OCI-LY1 (cell line): ENCODE measurements around the gene XYLB.

Experiments
- H2AFZ ChIP-seq: fragments of 200-600 bp; sonication (generic), shearing (Covaris generic); 2 replicates; pipeline ENCODE4 v1.6.0; 2014; ENCODE audit warnings: antibody characterized with exemption, mild to moderate bottlenecking, low read length
- H3F3A ChIP-seq: fragments of 200-600 bp; sonication (generic), shearing (Covaris generic); 2 replicates; pipeline ENCODE4 v1.6.0; 2014; ENCODE audit warnings: mild to moderate bottlenecking, antibody characterized with exemption, low read length, moderate library complexity; ENCODE audit not compliant: insufficient read depth
- H3K27ac ChIP-seq: fragments of 200-600 bp; sonication (generic); 2 replicates; pipeline ENCODE4 v1.5.1; 2014; ENCODE audit warnings: low read length, mixed run types, mild to moderate bottlenecking, low read depth; ENCODE audit not compliant: poor library complexity, severe bottlenecking
- H3K27me3 ChIP-seq: fragments of 200-600 bp; sonication (generic); 2 replicates; pipeline ENCODE4 v1.6.0; 2014; ENCODE audit warnings: antibody characterized with exemption, mild to moderate bottlenecking, low read length, moderate library complexity; ENCODE audit not compliant: insufficient read depth
- H3K36me3 ChIP-seq: fragments of 200-600 bp; sonication (generic); 2 replicates; pipeline ENCODE4 v1.6.1; 2014; ENCODE audit warnings: mild to moderate bottlenecking, antibody characterized with exemption, low read length, moderate library complexity, mixed read lengths; ENCODE audit not compliant: insufficient read depth
- H3K4me1 ChIP-seq: fragments of 200-600 bp; sonication (generic); 2 replicates; pipeline ENCODE4 v1.5.1; 2014; ENCODE audit warnings: mild to moderate bottlenecking, low read length, moderate library complexity; ENCODE audit not compliant: insufficient read depth, severe bottlenecking
- H3K4me2 ChIP-seq: fragments of 200-600 bp; sonication (generic), shearing (Covaris generic); 2 replicates; pipeline ENCODE4 v1.6.1; 2014; ENCODE audit warnings: low read length
- H3K4me3 ChIP-seq: fragments of 200-600 bp; sonication (generic); 2 replicates; pipeline ENCODE4 v1.5.1; 2014; ENCODE audit warnings: low read length, low read depth, mild to moderate bottlenecking, mixed read lengths; ENCODE audit not compliant: poor library complexity, severe bottlenecking
- H3K79me2 ChIP-seq: fragments of 200-600 bp; shearing (Covaris generic); 2 replicates; pipeline ENCODE4 v1.6.1; 2016; ENCODE audit warnings: mixed run types, low read length, mixed read lengths; ENCODE audit not compliant: insufficient read depth
- H3K9ac ChIP-seq: fragments of 200-600 bp; sonication (generic), shearing (Covaris generic); 2 replicates; pipeline ENCODE4 v1.6.1; 2014; ENCODE audit warnings: mild to moderate bottlenecking, low read length, mixed read lengths
- H3K9me2 ChIP-seq: fragments of 200-600 bp; sonication (generic), shearing (Covaris generic); 2 replicates; pipeline ENCODE4 v1.6.1; 2014; ENCODE audit warnings: low read depth, mild to moderate bottlenecking, low read length, mixed read lengths
- H3K9me3 ChIP-seq: fragments of 200-600 bp; shearing (Covaris generic); 2 replicates; pipeline ENCODE4 v1.6.1; 2014; ENCODE audit warnings: low read length, mixed read lengths
- H4K20me1 ChIP-seq: fragments of 200-600 bp; sonication (generic), shearing (Covaris generic); 2 replicates; pipeline ENCODE4 v1.6.0; 2016; ENCODE audit warnings: mild to moderate bottlenecking, low read length; ENCODE audit not compliant: insufficient read depth
- EZH2 ChIP-seq: fragments of 200-600 bp; sonication (generic), shearing (Covaris generic); IDR thresholded peaks from 2 replicates; pipeline ENCODE4 v1.8.0; 2017; ENCODE audit warnings: borderline replicate concordance, mixed run types, mild to moderate bottlenecking, antibody characterized with exemption, low read length, moderate library complexity, mixed read lengths
- TF ChIP-seq, protein P1 (sequence below): fragments of 200-600 bp; sonication (generic), shearing (Covaris generic); IDR thresholded peaks from 2 replicates; pipeline ENCODE4 v1.5.1; 2017; ENCODE audit warnings: mild to moderate bottlenecking, antibody characterized with exemption, low read length, moderate library complexity, mixed read lengths

XYLB gene

DNA sequence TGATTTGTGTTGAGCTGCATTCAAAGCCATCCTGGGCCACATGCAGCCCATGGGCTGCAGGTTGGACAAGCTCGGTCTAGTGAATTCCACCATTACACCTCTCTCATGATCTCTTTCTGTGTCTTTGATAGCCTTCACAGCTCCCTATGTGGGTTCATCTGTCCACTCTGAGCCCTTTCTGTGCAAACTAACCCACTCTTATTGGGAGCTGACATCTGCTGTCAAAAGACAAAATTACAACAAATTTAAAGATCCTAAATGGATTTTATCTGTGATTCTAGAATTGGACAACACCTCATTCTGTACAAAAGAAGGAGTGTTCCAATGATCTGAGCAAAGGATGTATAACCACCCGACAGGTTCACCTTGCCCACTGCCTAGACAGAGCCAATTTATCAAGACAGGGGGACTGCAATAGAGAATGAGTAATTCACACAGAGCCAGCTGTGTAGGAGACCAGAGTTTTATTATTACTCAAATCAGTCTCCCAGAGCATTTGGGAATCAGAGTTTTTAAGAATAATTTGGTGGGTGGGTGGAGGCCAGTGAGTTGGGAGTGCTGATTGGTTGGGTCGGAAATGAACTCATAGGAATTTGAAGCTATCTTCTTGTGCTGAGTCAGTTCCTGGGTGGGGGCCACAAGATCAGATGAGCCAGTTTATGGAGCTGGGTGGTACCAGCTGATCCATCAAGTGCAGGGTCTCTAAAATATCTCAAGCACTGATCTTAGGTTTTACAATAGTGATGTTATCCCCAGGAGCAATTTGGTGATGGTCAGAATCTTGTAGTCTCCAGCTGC, 2.6 kb upstream of the XYLB start:
- Histone ChIP-seq H2AFZ (no peak overlapping the region), H3K4me3 (no peak overlapping the region), H3K9me3 (no peaks in the 10 kb centered on the region), H3F3A (no peaks in the 10 kb centered on the region), H4K20me1 (no peaks in the 10 kb centered on the region), H3K9me2 (no peaks in the 10 kb centered on the region), H3K4me1 (peaks cover 13% of the 10 kb centered on the region), H3K9ac (no peak overlapping the region), H3K36me3 (peaks cover 6% of the 10 kb centered on the region), H3K27ac (no peak overlapping the region), H3K27me3 (no peaks in the 10 kb centered on the region), H3K79me2 (no peaks in the 10 kb centered on the region), H3K4me2 (no peak overlapping the region)
- TF ChIP-seq, protein P1, sequence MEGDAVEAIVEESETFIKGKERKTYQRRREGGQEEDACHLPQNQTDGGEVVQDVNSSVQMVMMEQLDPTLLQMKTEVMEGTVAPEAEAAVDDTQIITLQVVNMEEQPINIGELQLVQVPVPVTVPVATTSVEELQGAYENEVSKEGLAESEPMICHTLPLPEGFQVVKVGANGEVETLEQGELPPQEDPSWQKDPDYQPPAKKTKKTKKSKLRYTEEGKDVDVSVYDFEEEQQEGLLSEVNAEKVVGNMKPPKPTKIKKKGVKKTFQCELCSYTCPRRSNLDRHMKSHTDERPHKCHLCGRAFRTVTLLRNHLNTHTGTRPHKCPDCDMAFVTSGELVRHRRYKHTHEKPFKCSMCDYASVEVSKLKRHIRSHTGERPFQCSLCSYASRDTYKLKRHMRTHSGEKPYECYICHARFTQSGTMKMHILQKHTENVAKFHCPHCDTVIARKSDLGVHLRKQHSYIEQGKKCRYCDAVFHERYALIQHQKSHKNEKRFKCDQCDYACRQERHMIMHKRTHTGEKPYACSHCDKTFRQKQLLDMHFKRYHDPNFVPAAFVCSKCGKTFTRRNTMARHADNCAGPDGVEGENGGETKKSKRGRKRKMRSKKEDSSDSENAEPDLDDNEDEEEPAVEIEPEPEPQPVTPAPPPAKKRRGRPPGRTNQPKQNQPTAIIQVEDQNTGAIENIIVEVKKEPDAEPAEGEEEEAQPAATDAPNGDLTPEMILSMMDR: peak; percentile 14; the same call in 1 of the 2 replicates
- no peak for TF ChIP-seq EZH2

DNA sequence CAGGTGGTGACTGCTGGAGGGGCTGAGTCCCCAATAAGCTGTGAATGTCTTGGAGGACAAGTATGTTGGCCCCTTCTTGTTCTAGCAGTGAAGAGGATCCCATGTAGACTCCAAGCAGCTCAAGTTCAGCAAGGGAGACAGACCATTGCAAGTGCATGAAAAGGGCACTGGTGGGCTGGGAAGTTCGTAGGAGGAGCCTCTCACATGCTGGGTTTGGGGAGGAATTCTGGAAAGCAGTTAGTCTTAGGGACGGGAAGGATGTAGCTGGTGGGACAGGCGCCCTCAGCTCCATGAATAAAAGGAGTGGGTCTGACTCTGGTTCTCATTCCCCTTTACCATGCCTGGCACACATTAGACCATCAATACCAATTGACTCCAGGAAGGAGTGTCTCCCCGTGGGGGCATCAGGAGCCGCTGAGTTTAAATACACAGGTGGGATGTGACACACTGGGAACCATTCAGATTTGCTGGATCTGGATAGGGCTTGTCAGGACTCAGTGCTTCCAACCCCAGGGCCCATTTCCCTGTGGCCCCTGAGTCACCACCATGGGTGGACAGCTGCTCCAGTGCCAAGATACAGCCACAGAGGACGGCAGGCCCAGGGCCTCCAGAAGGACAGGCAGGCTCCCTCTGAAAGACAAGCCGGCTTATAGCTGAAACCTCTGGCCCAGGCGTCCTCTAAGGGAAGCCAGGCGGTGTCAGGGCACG, 552 bp upstream of the XYLB start:
- no peak overlapping the region; the same call in 1 of the 2 replicates for H3K9ac ChIP-seq

DNA sequence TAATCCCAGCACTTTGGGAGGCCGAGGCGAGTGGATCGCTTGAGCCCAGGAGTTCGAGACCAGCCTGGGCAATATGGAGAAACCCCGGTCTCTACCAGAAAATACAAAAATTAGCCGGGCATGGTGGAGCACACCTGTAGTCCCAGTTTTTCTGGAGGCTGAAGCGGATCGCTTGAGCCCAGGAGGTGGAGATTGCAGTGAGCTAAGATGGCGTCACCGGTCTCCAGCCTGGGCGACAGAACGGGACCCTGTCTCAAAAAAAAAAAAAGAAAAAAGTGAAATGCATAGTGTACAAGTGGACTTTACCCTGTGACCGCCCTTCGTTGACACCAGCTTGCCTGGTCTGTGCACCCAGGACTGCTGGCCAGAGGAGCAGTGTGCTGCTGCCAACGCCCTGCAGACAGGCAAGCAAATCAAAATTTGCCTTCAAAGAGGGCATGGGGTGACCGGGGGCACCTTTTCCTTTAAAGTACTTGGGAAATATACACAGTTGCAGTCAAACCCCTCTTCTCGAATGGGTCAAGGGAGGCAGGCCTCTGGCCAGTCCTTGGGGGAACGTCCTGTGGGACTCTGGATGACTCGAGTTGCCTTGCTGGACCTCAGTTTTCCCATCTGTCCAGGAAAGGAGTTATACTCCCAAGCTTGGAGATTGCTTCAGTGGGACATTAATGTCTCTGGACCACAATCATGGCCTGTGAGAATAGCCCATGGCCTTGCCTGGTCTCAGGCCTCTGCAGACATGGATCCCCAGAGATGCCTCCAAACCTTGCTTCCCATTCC, 1.0 kb downstream of the XYLB start:
- Histone ChIP-seq H3K27me3 (no peaks in the 10 kb centered on the region), H4K20me1 (no peaks in the 10 kb centered on the region), H3K4me3 (peak overlapping the region; percentile 94), H3F3A (no peaks in the 10 kb centered on the region), H3K9ac (peak overlapping the region; percentile 94), H2AFZ (peak overlapping the region; percentile 43; the same call in 1 of the 2 replicates), H3K9me3 (no peaks in the 10 kb centered on the region), H3K27ac (no peak overlapping the region), H3K4me2 (peak overlapping the region; percentile 86), H3K36me3 (peaks cover 32% of the 10 kb centered on the region), H3K4me1 (peaks cover 13% of the 10 kb centered on the region), H3K9me2 (no peaks in the 10 kb centered on the region), H3K79me2 (no peaks in the 10 kb centered on the region)
- TF ChIP-seq EZH2: no peak
- TF ChIP-seq, protein P1: no peak

More for the DNA sequence above, 552 bp upstream of the XYLB start:
- Histone ChIP-seq H3F3A (no peaks in the 10 kb centered on the region), H3K79me2 (no peaks in the 10 kb centered on the region), H3K9me3 (no peaks in the 10 kb centered on the region), H3K9me2 (no peaks in the 10 kb centered on the region), H3K4me2 (peak overlapping the region; percentile 86; the same call in 1 of the 2 replicates), H2AFZ (no peak overlapping the region), H3K4me3 (peak overlapping the region; percentile 94), H3K36me3 (peaks cover 19% of the 10 kb centered on the region), H3K27ac (no peak overlapping the region), H3K27me3 (no peaks in the 10 kb centered on the region), H3K4me1 (peaks cover 13% of the 10 kb centered on the region), H4K20me1 (no peaks in the 10 kb centered on the region)
- TF ChIP-seq, protein P1: no peak
- no peak for TF ChIP-seq EZH2
